ENCODE measurements around the gene RUSC2.
"Not testable (repeated sequence)": the region's sequence is repeated elsewhere in the genome, so short reads cannot be mapped to it uniquely, and the experiment has no call there.

The RUSC2 gene

DNA sequence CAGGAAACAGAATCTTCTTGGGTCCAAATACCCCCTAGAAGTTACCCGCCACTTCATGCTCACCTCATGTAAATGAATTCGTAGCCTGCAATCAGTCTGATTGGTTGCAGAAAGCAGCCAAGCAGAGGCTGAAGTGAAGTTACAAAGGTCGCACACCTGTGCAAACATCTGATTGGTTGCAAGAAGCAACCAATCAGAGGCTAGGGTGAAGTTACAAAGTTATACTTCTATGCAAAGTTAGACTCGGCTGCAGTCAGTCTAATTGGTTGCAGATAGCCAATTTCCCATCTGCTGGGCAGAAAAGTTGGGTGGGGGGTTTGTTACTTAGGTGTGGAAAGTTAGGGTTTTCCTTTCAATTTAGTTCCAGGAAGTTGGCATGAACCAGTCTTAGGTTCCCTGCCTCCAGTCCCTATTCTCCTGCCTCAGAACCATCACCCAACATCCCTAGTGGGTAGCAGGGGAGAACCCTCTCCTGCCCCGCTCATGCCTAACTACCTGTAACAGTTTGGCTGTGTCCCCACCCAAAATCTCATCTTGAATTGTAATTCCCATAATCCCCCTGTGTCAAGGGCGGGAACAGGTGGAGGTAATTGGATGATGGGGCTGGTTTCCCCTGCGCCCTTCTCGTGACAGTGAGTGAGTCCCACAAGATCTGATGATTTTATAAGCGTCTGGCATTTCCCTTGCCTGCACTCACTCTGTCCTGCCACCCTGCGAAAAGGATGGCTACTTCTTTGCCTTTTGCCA is 1.2 kb upstream of the RUSC2 start:
- peak overlapping the region; percentile 93 for H3K4me3 ChIP-seq (ENCODE audit: low read depth, low read length)
- POLR2A ChIA-PET: interaction anchor here (0.9 to 2.0 kb wide), 10 partner anchors 22 to 191 kb away, joined by 3 to 14 read pairs (median 6); partner anchors contain the start of genes CCDC107 and RMRP
- TF ChIP-seq, protein P1, sequence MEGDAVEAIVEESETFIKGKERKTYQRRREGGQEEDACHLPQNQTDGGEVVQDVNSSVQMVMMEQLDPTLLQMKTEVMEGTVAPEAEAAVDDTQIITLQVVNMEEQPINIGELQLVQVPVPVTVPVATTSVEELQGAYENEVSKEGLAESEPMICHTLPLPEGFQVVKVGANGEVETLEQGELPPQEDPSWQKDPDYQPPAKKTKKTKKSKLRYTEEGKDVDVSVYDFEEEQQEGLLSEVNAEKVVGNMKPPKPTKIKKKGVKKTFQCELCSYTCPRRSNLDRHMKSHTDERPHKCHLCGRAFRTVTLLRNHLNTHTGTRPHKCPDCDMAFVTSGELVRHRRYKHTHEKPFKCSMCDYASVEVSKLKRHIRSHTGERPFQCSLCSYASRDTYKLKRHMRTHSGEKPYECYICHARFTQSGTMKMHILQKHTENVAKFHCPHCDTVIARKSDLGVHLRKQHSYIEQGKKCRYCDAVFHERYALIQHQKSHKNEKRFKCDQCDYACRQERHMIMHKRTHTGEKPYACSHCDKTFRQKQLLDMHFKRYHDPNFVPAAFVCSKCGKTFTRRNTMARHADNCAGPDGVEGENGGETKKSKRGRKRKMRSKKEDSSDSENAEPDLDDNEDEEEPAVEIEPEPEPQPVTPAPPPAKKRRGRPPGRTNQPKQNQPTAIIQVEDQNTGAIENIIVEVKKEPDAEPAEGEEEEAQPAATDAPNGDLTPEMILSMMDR (IDR thresholded peaks at IDR 0.05; ENCODE audit: insufficient read depth, low read length, missing control alignments): no peak
- DNase-seq (ENCODE audit: low read depth, low spot score): no peak
- CTCF ChIA-PET: interaction anchor here (0.9 to 2.9 kb wide), 18 partner anchors 8 to 374 kb away, joined by 3 to 50 read pairs (median 4); partner anchors contain the start of gene ATOSB

DNA sequence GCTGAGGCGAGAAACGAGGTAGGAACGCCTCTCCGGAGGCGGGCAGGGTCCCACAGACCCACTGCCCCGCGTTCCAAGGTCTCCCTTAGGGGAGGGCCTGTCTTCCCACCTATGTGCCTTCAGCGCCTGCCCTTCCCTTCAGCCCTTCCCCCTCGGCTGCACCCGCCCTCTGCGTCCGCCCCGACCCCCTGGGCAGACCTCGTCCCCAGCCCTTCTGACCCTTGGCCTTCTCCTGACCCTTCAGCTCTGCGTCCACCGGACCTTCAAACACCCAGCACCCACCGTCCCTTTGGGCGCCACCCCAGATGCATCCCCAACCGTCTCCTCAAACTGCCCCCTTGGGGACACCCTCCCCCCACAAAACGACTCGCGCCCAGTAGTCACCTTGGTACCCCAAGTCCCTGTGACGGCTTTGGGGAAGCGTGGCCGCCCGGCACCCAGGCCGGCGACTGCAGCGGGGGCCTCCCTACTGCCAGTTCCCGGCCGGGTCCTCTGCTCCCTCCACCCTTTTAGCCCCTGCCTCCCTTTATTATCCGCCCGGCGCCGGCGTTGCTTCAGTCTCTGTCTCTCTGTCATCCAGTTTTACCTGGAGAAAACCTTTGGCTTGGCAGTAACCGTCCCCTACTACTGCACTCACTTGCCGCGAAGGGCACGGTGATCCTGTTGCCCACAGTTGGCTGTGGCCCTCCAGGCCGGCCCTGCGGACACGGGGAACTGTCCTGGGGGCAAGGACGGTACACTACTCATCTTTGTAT is 421 bp downstream of the RUSC2 start:
- TF ChIP-seq, protein P1 (IDR thresholded peaks at IDR 0.05; ENCODE audit: insufficient read depth, low read length, missing control alignments): no peak
- CTCF ChIA-PET: interaction anchor here (0.6 to 2.9 kb wide), 22 partner anchors 10 to 376 kb away, joined by 3 to 50 read pairs (median 4); no protein-coding TSS in a partner anchor
- H3K4me3 ChIP-seq (ENCODE audit: low read depth, low read length): peak overlapping the region; percentile 93
- POLR2A ChIA-PET: interaction anchor here (0.8 to 2.0 kb wide), 14 partner anchors 18 to 376 kb away, joined by 3 to 14 read pairs (median 5); partner anchors contain the start of genes CCDC107 and RMRP
- no peak for DNase-seq (ENCODE audit: low read depth, low spot score)

DNA sequence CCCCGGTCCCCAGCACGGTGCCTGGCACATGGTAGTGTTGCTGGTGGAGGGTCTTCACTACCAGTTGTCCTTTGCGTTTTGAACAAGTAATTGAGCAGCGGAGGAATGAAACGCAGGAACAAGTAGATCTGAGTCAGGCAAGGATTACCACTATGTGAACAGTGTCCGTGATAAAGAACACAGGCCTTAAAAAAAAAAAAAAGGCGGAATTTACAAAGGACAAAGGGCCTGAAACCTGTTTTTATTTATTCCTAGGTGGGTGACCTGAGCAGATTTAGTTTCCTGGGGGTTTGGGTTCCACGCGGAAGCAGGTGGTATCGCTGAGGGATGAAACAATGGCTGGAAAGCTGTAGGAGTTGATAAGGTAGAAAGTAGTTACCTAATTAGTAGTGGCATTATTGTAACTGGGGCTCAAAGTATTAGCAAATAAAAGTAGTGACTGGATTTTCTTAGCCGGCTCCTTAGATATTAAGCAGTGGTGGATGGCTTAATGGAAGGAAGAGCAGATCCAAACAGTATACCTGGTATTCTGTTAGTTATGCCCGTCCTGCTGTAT is 1.1 kb downstream of the RUSC2 start:
- no peak for DNase-seq (ENCODE audit: low read depth, low spot score)
- POLR2A ChIA-PET: interaction anchor here (1.2 kb wide), 1 partner anchor 20 kb away, joined by 3 read pairs; no protein-coding TSS in a partner anchor

DNA sequence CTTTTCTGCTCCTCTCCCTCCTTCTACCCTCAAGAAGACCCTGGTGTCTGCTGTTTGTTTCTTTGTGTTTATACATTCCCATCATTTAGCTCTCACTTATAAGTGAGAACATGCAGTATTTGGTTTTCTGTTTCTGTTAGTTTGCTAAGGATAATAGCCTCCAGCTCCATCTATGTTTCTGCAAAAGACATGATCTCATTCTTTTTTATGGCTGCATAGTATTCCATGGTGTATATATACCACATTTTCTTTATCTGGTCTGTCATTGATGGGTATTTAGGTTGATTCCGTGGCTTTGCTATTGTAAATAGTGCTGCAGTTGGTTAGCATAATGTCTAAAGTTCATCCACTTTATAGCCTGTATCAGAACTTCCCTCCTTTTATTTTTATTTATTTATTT is 3.2 kb downstream of the RUSC2 start:
- CTCF ChIA-PET: interaction anchor here (1.2 kb wide), 1 partner anchor 36 kb away, joined by 3 read pairs; no protein-coding TSS in a partner anchor
- DNase-seq (ENCODE audit: low read depth, low spot score); H3K4me3 ChIP-seq (ENCODE audit: low read depth, low read length); POLR2A ChIA-PET: not testable (repeated sequence)

More for the DNA sequence above, 1.1 kb downstream of the RUSC2 start:
- CTCF ChIA-PET: interaction anchor here (0.7 to 2.9 kb wide), 2 partner anchors 17 to 62 kb away, joined by 3 to 50 read pairs; no protein-coding TSS in a partner anchor
- TF ChIP-seq, protein P1 (IDR thresholded peaks at IDR 0.05; ENCODE audit: insufficient read depth, low read length, missing control alignments): no peak
- peak overlapping the region; percentile 93 for H3K4me3 ChIP-seq (ENCODE audit: low read depth, low read length)

DNA sequence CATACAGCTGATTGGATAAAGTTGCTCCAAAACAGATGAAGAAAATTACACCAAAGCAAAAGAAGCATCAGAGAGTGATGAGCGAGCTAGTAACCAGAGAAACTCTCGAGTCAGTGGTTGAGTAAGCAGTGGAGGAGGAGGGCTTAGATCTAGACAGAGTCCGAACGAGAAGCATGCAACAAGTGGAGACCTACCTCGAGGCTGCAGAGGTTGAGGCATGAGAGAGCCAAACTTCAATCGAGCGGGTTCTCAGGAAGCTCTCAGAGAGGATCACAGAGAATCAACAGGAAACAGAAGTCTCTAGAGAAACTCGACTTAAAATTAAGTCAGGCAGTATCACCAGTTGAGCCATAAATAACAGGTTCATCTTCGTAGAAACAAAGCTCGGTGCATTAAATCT is 6.1 kb downstream of the RUSC2 start:
- ChIA-PET CTCF (interaction anchor here (2.0 to 3.7 kb wide), 3 partner anchors 13 to 58 kb away, joined by 5 to 24 read pairs (median 10); no protein-coding TSS in a partner anchor), POLR2A (interaction anchor here (1.1 kb wide), 1 partner anchor 11 kb away, joined by 3 read pairs; no protein-coding TSS in a partner anchor)
- no peak for DNase-seq (ENCODE audit: low read depth, low spot score)
- no peak overlapping the region for H3K4me3 ChIP-seq (ENCODE audit: low read depth, low read length)
- TF ChIP-seq, protein P1 (IDR thresholded peaks at IDR 0.05; ENCODE audit: insufficient read depth, low read length, missing control alignments): no peak

DNA sequence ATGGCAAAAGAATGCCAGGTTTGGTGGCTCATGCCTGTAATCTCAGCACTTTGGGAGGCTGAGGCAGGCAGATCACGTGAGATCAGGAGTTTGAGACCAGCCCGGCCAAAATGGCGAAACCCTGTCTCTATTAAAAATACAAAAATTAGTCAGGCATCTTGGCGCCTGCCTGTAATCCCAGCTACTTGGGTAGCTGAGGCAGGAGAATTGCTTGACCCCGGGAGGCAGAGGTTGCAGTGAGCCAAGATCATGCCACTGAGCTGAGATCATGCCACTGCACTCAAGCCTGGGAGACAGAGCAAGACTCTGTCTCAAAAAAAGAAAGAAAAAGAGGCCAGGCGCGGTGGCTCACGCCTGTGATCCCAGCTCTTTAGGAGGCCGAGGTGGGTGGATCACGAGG is 8.3 kb downstream of the RUSC2 start:
- POLR2A ChIA-PET: interaction anchor here (0.7 to 1.1 kb wide), 2 partner anchors 11 to 537 kb away, joined by 3 to 4 read pairs; no protein-coding TSS in a partner anchor
- not testable (repeated sequence) for H3K4me3 ChIP-seq (ENCODE audit: low read depth, low read length); DNase-seq (ENCODE audit: low read depth, low spot score)
- CTCF ChIA-PET: interaction anchor here (1.2 to 1.4 kb wide), 3 partner anchors 14 to 20 kb away, joined by 3 to 4 read pairs (median 4); no protein-coding TSS in a partner anchor
